ENCODE results near the gene TMEM164.
A peak's percentile ranks its signal among the peaks of the same experiment; 100 is the strongest.

The TMEM164 gene

GRCh38 chrX:110161361-110161686, 158.4 kb downstream of the TMEM164 start:
- no peak overlapping the region for H3K27ac ChIP-seq

GRCh38 chrX:110162131-110162530, 159.2 kb downstream of the TMEM164 start:
- no peak for TF ChIP-seq CTCF (conservative IDR thresholded peaks at IDR 0.05)
- no peak overlapping the region for H3K27ac ChIP-seq

More at GRCh38 chrX:110161361-110161686, 158.4 kb downstream of the TMEM164 start:
- TF ChIP-seq CTCF (conservative IDR thresholded peaks at IDR 0.05), result no peak

GRCh38 chrX:110162867-110163266, 160.0 kb downstream of the TMEM164 start:
- TF ChIP-seq CTCF (conservative IDR thresholded peaks at IDR 0.05), result no peak
- H3K27ac ChIP-seq, result no peak overlapping the region

GRCh38 chrX:110163488-110163887, 160.6 kb downstream of the TMEM164 start:
- no peak for TF ChIP-seq CTCF (conservative IDR thresholded peaks at IDR 0.05)
- no peak overlapping the region for H3K27ac ChIP-seq

- TF ChIP-seq CTCF (conservative IDR thresholded peaks at IDR 0.05), result peak; percentile 16; the same call in 1 of the 2 replicates
These were observed 165.1 kb downstream of the TMEM164 start for GRCh38 chrX:110167952-110168451.

GRCh38 chrX:110168585-110168984, 165.7 kb downstream of the TMEM164 start:
- TF ChIP-seq CTCF (conservative IDR thresholded peaks at IDR 0.05), result no peak
- no peak overlapping the region for H3K27ac ChIP-seq

More at GRCh38 chrX:110167952-110168451, 165.1 kb downstream of the TMEM164 start:
- H3K27ac ChIP-seq, result no peak overlapping the region

GRCh38 chrX:110170029-110170428, 167.1 kb downstream of the TMEM164 start:
- no peak for TF ChIP-seq CTCF (conservative IDR thresholded peaks at IDR 0.05)
- H3K27ac ChIP-seq, result no peak overlapping the region
